Measurements from ENCODE around the gene ALDH4A1. TPM values are rescaled to one million over a fixed set of nuclear protein-coding genes. Genes with fewer than 3 reads are reported as not detected.

Gene ALDH4A1
- total RNA-seq, 1 donor from 2014 or later = 21.8 TPM

- peaks cover 7% of the 10 kb centered on the region for H3K4me1 ChIP-seq
- H3K9me3 Mint-ChIP-seq = peaks cover 2% of the 10 kb centered on the region
- H3K36me3 ChIP-seq = no peaks in the 10 kb centered on the region
- no peak overlapping the region for H3K27ac ChIP-seq
- H2AFZ ChIP-seq (replicated peaks) = no peak overlapping the region
- H3F3A ChIP-seq (ENCODE audit: low read depth) = no peaks in the 10 kb centered on the region
- H3K9me3 ChIP-seq (ENCODE audit: low read depth) = no peaks in the 10 kb centered on the region
- no peak for DNase-seq (ENCODE audit: low spot score)
- no peaks in the 10 kb centered on the region for H3K79me2 ChIP-seq (ENCODE audit: low read depth)
- peaks cover 8% of the 10 kb centered on the region for H3K27me3 Mint-ChIP-seq (ENCODE audit: insufficient read depth, low read depth)
- no peak overlapping the region for H3K4me3 ChIP-seq
- no peak overlapping the region for H3K27ac Mint-ChIP-seq
- no peaks in the 10 kb centered on the region for H4K20me1 ChIP-seq (ENCODE audit: low read depth)
- H3K27me3 ChIP-seq = no peaks in the 10 kb centered on the region
- H3K4me2 ChIP-seq = no peak overlapping the region
- H3K36me3 Mint-ChIP-seq = peaks cover 2% of the 10 kb centered on the region
- H3K4me3 Mint-ChIP-seq = no peak overlapping the region
- no peak overlapping the region for H3K9ac ChIP-seq
- TF ChIP-seq CTCF (IDR thresholded peaks at IDR 0.05) (no peak), EZH2 (IDR thresholded peaks at IDR 0.05) (no peak), EZH2phosphoT487 (IDR thresholded peaks at IDR 0.05) (no peak)
- peaks cover 46% of the 10 kb centered on the region for H3K4me1 Mint-ChIP-seq
Measured at GRCh38 chr1:18928406-18928805, 26.1 kb upstream of the ALDH4A1 start.

- H3K4me1 Mint-ChIP-seq = peaks cover 50% of the 10 kb centered on the region
Measured at GRCh38 chr1:18927654-18928272, 25.4 kb upstream of the ALDH4A1 start.

GRCh38 chr1:18927082-18927653, 24.8 kb upstream of the ALDH4A1 start:
- H3K27me3 ChIP-seq = no peaks in the 10 kb centered on the region
- Mint-ChIP-seq H3K27me3 (ENCODE audit: insufficient read depth, low read depth) (peaks cover 3% of the 10 kb centered on the region), H3K36me3 (peaks cover 2% of the 10 kb centered on the region), H3K4me3 (no peak overlapping the region), H3K9me3 (peaks cover 2% of the 10 kb centered on the region), H3K27ac (no peak overlapping the region), H3K4me1 (peaks cover 50% of the 10 kb centered on the region)
- no peaks in the 10 kb centered on the region for H3F3A ChIP-seq (ENCODE audit: low read depth)
- H3K4me3 ChIP-seq = no peak overlapping the region
- H3K79me2 ChIP-seq (ENCODE audit: low read depth) = no peaks in the 10 kb centered on the region
- H3K9ac ChIP-seq = no peak overlapping the region
- H3K4me1 ChIP-seq = peaks cover 17% of the 10 kb centered on the region
- H3K27ac ChIP-seq = no peak overlapping the region
- H3K9me3 ChIP-seq (ENCODE audit: low read depth) = no peaks in the 10 kb centered on the region
- no peak overlapping the region for H3K4me2 ChIP-seq
- H4K20me1 ChIP-seq (ENCODE audit: low read depth) = no peaks in the 10 kb centered on the region
- no peaks in the 10 kb centered on the region for H3K36me3 ChIP-seq
- TF ChIP-seq EZH2 (IDR thresholded peaks at IDR 0.05) = no peak
- no peak for TF ChIP-seq CTCF (IDR thresholded peaks at IDR 0.05)
- TF ChIP-seq EZH2phosphoT487 (IDR thresholded peaks at IDR 0.05) = no peak
- no peak overlapping the region for H2AFZ ChIP-seq (replicated peaks)
- DNase-seq (ENCODE audit: low spot score) = no peak

More at GRCh38 chr1:18927654-18928272, 25.4 kb upstream of the ALDH4A1 start:
- H3K36me3 Mint-ChIP-seq = peaks cover 2% of the 10 kb centered on the region
- H3K27ac Mint-ChIP-seq = peak overlapping the region; percentile 57
- H3K79me2 ChIP-seq (ENCODE audit: low read depth) = no peaks in the 10 kb centered on the region
- H3K4me3 ChIP-seq = no peak overlapping the region
- no peak overlapping the region for H3K4me3 Mint-ChIP-seq
- no peak for DNase-seq (ENCODE audit: low spot score)
- H3K9me3 Mint-ChIP-seq = peaks cover 2% of the 10 kb centered on the region
- TF ChIP-seq EZH2phosphoT487 (IDR thresholded peaks at IDR 0.05) (no peak), EZH2 (IDR thresholded peaks at IDR 0.05) (no peak), CTCF (IDR thresholded peaks at IDR 0.05) (no peak)
- H3K27ac ChIP-seq = no peak overlapping the region
- no peak overlapping the region for H2AFZ ChIP-seq (replicated peaks)
- no peaks in the 10 kb centered on the region for H4K20me1 ChIP-seq (ENCODE audit: low read depth)
- H3K4me1 ChIP-seq = peaks cover 11% of the 10 kb centered on the region
- H3K9me3 ChIP-seq (ENCODE audit: low read depth) = no peaks in the 10 kb centered on the region
- no peak overlapping the region for H3K9ac ChIP-seq
- no peak overlapping the region for H3K4me2 ChIP-seq
- no peaks in the 10 kb centered on the region for H3K36me3 ChIP-seq
- no peaks in the 10 kb centered on the region for H3K27me3 ChIP-seq
- no peaks in the 10 kb centered on the region for H3F3A ChIP-seq (ENCODE audit: low read depth)
- H3K27me3 Mint-ChIP-seq (ENCODE audit: insufficient read depth, low read depth) = peaks cover 7% of the 10 kb centered on the region
